WTC11 (cell line): ENCODE data around the gene ITIH2. TPM values are rescaled to one million over a fixed set of nuclear protein-coding genes. Genes with fewer than 3 reads are reported as not detected.

ENCODE experiments used
- ATAC-seq: fragments of 200-7000 bp; cut with Tn5 transposase; 2 replicates; pipeline ENCODE4 v1.10.0; 2021; ENCODE audit warnings: mild to moderate bottlenecking, moderate library complexity
- CTCF ChIA-PET: fragments of 300-600 bp; sonication (Branson Sonifier 250); formaldehyde crosslinking; loops from one replicate; lab custom pipeline; 2021; ENCODE audit warnings: antibody characterized with exemption; lab: Charles Lee
- POLR2A ChIA-PET: fragments of 350-600 bp; sonication (Branson Sonifier 250); formaldehyde crosslinking; loops from one replicate; lab custom pipeline; 2021; ENCODE audit warnings: antibody characterized with exemption; lab: Charles Lee
- DNase-seq: peaks from one replicate; pipeline ENCODE4 v3.0.0; 2021; ENCODE audit warnings: low spot score
- H3K27ac Mint-ChIP-seq: 2 replicates; pipeline ENCODE4 v1.8.0; 2021; ENCODE audit warnings: mixed read lengths
- H3K27me3 Mint-ChIP-seq: 2 replicates; pipeline ENCODE4 v1.8.0; 2021; ENCODE audit warnings: low read depth, mild to moderate bottlenecking, moderate library complexity, mixed read lengths
- H3K36me3 Mint-ChIP-seq: 2 replicates; pipeline ENCODE4 v1.8.0; 2021; ENCODE audit warnings: mixed read lengths
- H3K4me1 Mint-ChIP-seq: 2 replicates; pipeline ENCODE4 v1.8.0; 2022; ENCODE audit warnings: mixed read lengths
- H3K4me3 Mint-ChIP-seq: 2 replicates; pipeline ENCODE4 v1.8.0; 2021; ENCODE audit warnings: mild to moderate bottlenecking, moderate library complexity, mixed read lengths
- H3K9me3 Mint-ChIP-seq: 2 replicates; pipeline ENCODE4 v1.8.0; 2021; ENCODE audit warnings: mixed read lengths
- ARID4B ChIP-seq: sonication (generic); formaldehyde crosslinking; IDR thresholded peaks from 2 replicates; pipeline ENCODE4 v1.8.0; 2023; ENCODE audit warnings: missing genetic modification reagents, mild to moderate bottlenecking, borderline replicate concordance
- ATF2 ChIP-seq: sonication (generic); formaldehyde crosslinking; IDR thresholded peaks from 2 replicates; pipeline ENCODE4 v1.8.1; 2022; ENCODE audit warnings: low read depth, missing genetic modification reagents, borderline replicate concordance
- CBFB ChIP-seq: sonication (generic); formaldehyde crosslinking; IDR thresholded peaks from 2 replicates; pipeline ENCODE4 v1.8.1; 2022; ENCODE audit warnings: mild to moderate bottlenecking, low read depth, missing genetic modification reagents
- E2F5 ChIP-seq: sonication (generic); formaldehyde crosslinking; IDR thresholded peaks from 2 replicates; pipeline ENCODE4 v1.8.1; 2022; ENCODE audit warnings: mild to moderate bottlenecking, moderate library complexity, missing genetic modification reagents
- FOXJ3 ChIP-seq: sonication (generic); formaldehyde crosslinking; IDR thresholded peaks from 2 replicates; pipeline ENCODE4 v1.9.0; 2021; ENCODE audit warnings: missing genetic modification reagents, mild to moderate bottlenecking, borderline replicate concordance
- GABPB1 ChIP-seq: sonication (generic); formaldehyde crosslinking; IDR thresholded peaks from 2 replicates; pipeline ENCODE4 v1.8.1; 2023; ENCODE audit warnings: mild to moderate bottlenecking, missing genetic modification reagents
- GTF2I ChIP-seq: fragments of 250-450 bp; sonication (Bioruptor Pico); conservative IDR thresholded peaks from 2 replicates; pipeline ENCODE4 v1.4.0; 2021; ENCODE audit warnings: mild to moderate bottlenecking
- HMGXB4 ChIP-seq: sonication (generic); formaldehyde crosslinking; IDR thresholded peaks from 2 replicates; pipeline ENCODE4 v1.8.1; 2023; ENCODE audit warnings: mild to moderate bottlenecking, moderate library complexity, missing genetic modification reagents
- IRF1 ChIP-seq: sonication (generic); formaldehyde crosslinking; IDR thresholded peaks from 2 replicates; pipeline ENCODE4 v1.8.0; 2023; ENCODE audit warnings: missing genetic modification reagents
- IRF2 ChIP-seq: sonication (generic); formaldehyde crosslinking; IDR thresholded peaks from 2 replicates; pipeline ENCODE4 v1.8.0; 2022; ENCODE audit warnings: low read depth, missing genetic modification reagents, borderline replicate concordance
- JAZF1 ChIP-seq: fragments of 250-450 bp; sonication (Bioruptor Pico); IDR thresholded peaks from 2 replicates; pipeline ENCODE4 v1.9.0; 2021; ENCODE audit warnings: moderate library complexity, mild to moderate bottlenecking, inconsistent platforms
- NR1H2 ChIP-seq: sonication (generic); formaldehyde crosslinking; IDR thresholded peaks from 2 replicates; pipeline ENCODE4 v1.9.0; 2021; ENCODE audit warnings: mild to moderate bottlenecking, moderate library complexity, missing genetic modification reagents
- NR2C2 ChIP-seq: sonication (generic); formaldehyde crosslinking; IDR thresholded peaks from 2 replicates; pipeline ENCODE4 v1.8.0; 2022; ENCODE audit warnings: mild to moderate bottlenecking, missing genetic modification reagents
- SOX15 ChIP-seq: fragments of 250-450 bp; sonication (Bioruptor Pico); IDR thresholded peaks from 2 replicates; pipeline ENCODE4 v1.9.0; 2021; ENCODE audit warnings: mild to moderate bottlenecking
- TCF7 ChIP-seq: sonication (generic); formaldehyde crosslinking; IDR thresholded peaks from 2 replicates; pipeline ENCODE4 v1.8.0; 2022; ENCODE audit warnings: mild to moderate bottlenecking, low read depth, missing genetic modification reagents, moderate library complexity
- TEAD1 ChIP-seq: sonication (generic); formaldehyde crosslinking; IDR thresholded peaks from 2 replicates; pipeline ENCODE4 v1.8.0; 2022; ENCODE audit warnings: mild to moderate bottlenecking, missing genetic modification reagents
- TEAD4 ChIP-seq: sonication (generic); formaldehyde crosslinking; IDR thresholded peaks from 2 replicates; pipeline ENCODE4 v1.8.0; 2022; ENCODE audit warnings: mild to moderate bottlenecking, missing genetic modification reagents
- USF2 ChIP-seq: sonication (generic); formaldehyde crosslinking; IDR thresholded peaks from 2 replicates; pipeline ENCODE4 v1.8.1; 2023; ENCODE audit warnings: mild to moderate bottlenecking, missing genetic modification reagents, moderate library complexity
- ZBTB43 ChIP-seq: sonication (generic); formaldehyde crosslinking; IDR thresholded peaks from 2 replicates; pipeline ENCODE4 v1.8.1; 2023; ENCODE audit warnings: mild to moderate bottlenecking, missing genetic modification reagents
- ZNF317 ChIP-seq: sonication (generic); formaldehyde crosslinking; IDR thresholded peaks from 2 replicates; pipeline ENCODE4 v1.8.1; 2023; ENCODE audit warnings: low read depth, mild to moderate bottlenecking, moderate library complexity, missing genetic modification reagents, borderline replicate concordance
- ZNF416 ChIP-seq: fragments of 250-450 bp; sonication (Bioruptor Pico); IDR thresholded peaks from 2 replicates; pipeline ENCODE4 v1.9.0; 2021; ENCODE audit warnings: mild to moderate bottlenecking, inconsistent platforms
- ZSCAN18 ChIP-seq: fragments of 250-450 bp; sonication (Bioruptor Pico); IDR thresholded peaks from 2 replicates; pipeline ENCODE4 v2.1.2; 2022; ENCODE audit warnings: mild to moderate bottlenecking, moderate library complexity
- total RNA-seq: library from RNA; stranded (reverse); gene quantifications from 3 replicates; pipeline ENCODE4 v1.2.3, GENCODE V29; 2021

ITIH2 gene
- total RNA-seq, 1 experiment from 2014 or later, result 0.83 TPM

- ATAC-seq (peak; percentile 97), DNase-seq (peak; percentile 98)
- Mint-ChIP-seq H3K4me3 (no peak within 1 kb of the TSS), H3K36me3 (peaks cover 7% of the 10 kb centered on the region), H3K27ac (peak within 1 kb of the TSS; percentile 77), H3K27me3 (no peaks in the 10 kb centered on the region), H3K9me3 (no peaks in the 10 kb centered on the region), H3K4me1 (peaks cover 22% of the 10 kb centered on the region)
- ChIA-PET POLR2A (interaction anchor here (0.5 to 1.7 kb wide), 6 partner anchors 10 to 232 kb away, joined by 3 to 15 read pairs (median 3); partner anchors contain the start of gene TAF3), CTCF (interaction anchor here (0.5 to 1.5 kb wide), 5 partner anchors 30 to 262 kb away, joined by 3 to 9 read pairs (median 4); partner anchors contain the start of gene TAF3)
- TF ChIP-seq JAZF1 (CRISPR knock-in tag) (no peak), TEAD1 (CRISPR knock-in tag) (peak; percentile 80), IRF2 (CRISPR knock-in tag) (no peak), HMGXB4 (CRISPR knock-in tag) (peak; percentile 84; the same call in 1 of the 2 replicates), ATF2 (CRISPR knock-in tag) (no peak), ARID4B (CRISPR knock-in tag) (peak; percentile 89; the same call in 1 of the 2 replicates), ZBTB43 (CRISPR knock-in tag) (peak; percentile 89), USF2 (CRISPR knock-in tag) (no peak), NR2C2 (CRISPR knock-in tag) (no peak), TEAD4 (CRISPR knock-in tag) (no peak), ZSCAN18 (CRISPR knock-in tag) (no peak), TCF7 (CRISPR knock-in tag) (peak; percentile 77; the same call in 1 of the 2 replicates), E2F5 (CRISPR knock-in tag) (no peak; the same call in 1 of the 2 replicates), ZNF317 (CRISPR knock-in tag) (no peak), GTF2I (CRISPR knock-in tag) (no peak), ZNF416 (CRISPR knock-in tag) (0 out of 2 replicates have a peak, but pooled peaks have one; percentile 33), IRF1 (CRISPR knock-in tag) (0 out of 2 replicates have a peak, but pooled peaks have one; percentile 11), GABPB1 (CRISPR knock-in tag) (peak; percentile 39; the same call in 1 of the 2 replicates), CBFB (CRISPR knock-in tag) (peak; percentile 51; the same call in 1 of the 2 replicates), FOXJ3 (CRISPR knock-in tag) (no peak), SOX15 (CRISPR knock-in tag) (no peak), NR1H2 (CRISPR knock-in tag) (no peak)
These were observed 84.9 kb downstream of the ITIH2 start, which contains the start of the genes ATP5F1C and KIN for GRCh38 chr10:7787857-7788638. Gene ATP5F1C, plus strand, starts transcription at chr10:7788177. Its CDS starts 31 bp downstream, at chr10:7788208. Gene KIN, minus strand, starts transcription at chr10:7787993. Its CDS starts 60 bp downstream, at chr10:7787933.
